ENCODE measurements around the gene ADAMTS17. TPM values are rescaled to one million over a fixed set of nuclear protein-coding genes. Genes with fewer than 3 reads are reported as not detected.

ADAMTS17 gene
- total and polyA plus RNA-seq, 3 donors from 2014 or later = 6.8 to 17.8 (median 12.4) TPM

- peak; percentile 38 for DNase-seq
- Histone ChIP-seq H3K4me3 (no peak overlapping the region), H3K9me3 (no peaks in the 10 kb centered on the region), H3K27ac (no peak overlapping the region), H3K27me3 (no peaks in the 10 kb centered on the region), H3K36me3 (ENCODE audit: low read depth, missing control alignments) (no peaks in the 10 kb centered on the region), H3K4me1 (peaks cover 5% of the 10 kb centered on the region)
- TF ChIP-seq POLR2A (IDR thresholded peaks at IDR 0.05) = no peak
- TF ChIP-seq, protein P1, sequence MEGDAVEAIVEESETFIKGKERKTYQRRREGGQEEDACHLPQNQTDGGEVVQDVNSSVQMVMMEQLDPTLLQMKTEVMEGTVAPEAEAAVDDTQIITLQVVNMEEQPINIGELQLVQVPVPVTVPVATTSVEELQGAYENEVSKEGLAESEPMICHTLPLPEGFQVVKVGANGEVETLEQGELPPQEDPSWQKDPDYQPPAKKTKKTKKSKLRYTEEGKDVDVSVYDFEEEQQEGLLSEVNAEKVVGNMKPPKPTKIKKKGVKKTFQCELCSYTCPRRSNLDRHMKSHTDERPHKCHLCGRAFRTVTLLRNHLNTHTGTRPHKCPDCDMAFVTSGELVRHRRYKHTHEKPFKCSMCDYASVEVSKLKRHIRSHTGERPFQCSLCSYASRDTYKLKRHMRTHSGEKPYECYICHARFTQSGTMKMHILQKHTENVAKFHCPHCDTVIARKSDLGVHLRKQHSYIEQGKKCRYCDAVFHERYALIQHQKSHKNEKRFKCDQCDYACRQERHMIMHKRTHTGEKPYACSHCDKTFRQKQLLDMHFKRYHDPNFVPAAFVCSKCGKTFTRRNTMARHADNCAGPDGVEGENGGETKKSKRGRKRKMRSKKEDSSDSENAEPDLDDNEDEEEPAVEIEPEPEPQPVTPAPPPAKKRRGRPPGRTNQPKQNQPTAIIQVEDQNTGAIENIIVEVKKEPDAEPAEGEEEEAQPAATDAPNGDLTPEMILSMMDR (IDR thresholded peaks at IDR 0.05) = no peak
- intact Hi-C loops (cut with DNase I; ENCODE audit: low total_unique reads) = loop anchor here (10.0 kb wide), 1 partner anchor 228 kb away; no protein-coding TSS in a partner anchor
- 39 to 75% methylated on average over 2 of the region's 2 CpGs for WGBS, 2 donors
Measured at GRCh38 chr15:100346866-100347512, 5.2 kb upstream of the ADAMTS17 start.

- TF ChIP-seq POLR2A (IDR thresholded peaks at IDR 0.05) = no peak
- TF ChIP-seq, protein P1 (IDR thresholded peaks at IDR 0.05) = no peak
- DNase-seq = no peak
- no peak overlapping the region for H3K4me3 ChIP-seq
- no peak overlapping the region for H3K27ac ChIP-seq
- intact Hi-C loops (cut with DNase I; ENCODE audit: low total_unique reads) = loop anchor here (10.0 kb wide), 1 partner anchor 229 kb away; no protein-coding TSS in a partner anchor
- H3K27me3 ChIP-seq = no peaks in the 10 kb centered on the region
- H3K4me1 ChIP-seq = peaks cover 5% of the 10 kb centered on the region
- no peaks in the 10 kb centered on the region for H3K9me3 ChIP-seq
- 86 to 88% methylated on average over 3 of the region's 3 CpGs for WGBS, 2 donors
- H3K36me3 ChIP-seq (ENCODE audit: low read depth, missing control alignments) = no peaks in the 10 kb centered on the region
Measured at GRCh38 chr15:100345438-100345837, 3.7 kb upstream of the ADAMTS17 start.

DNA sequence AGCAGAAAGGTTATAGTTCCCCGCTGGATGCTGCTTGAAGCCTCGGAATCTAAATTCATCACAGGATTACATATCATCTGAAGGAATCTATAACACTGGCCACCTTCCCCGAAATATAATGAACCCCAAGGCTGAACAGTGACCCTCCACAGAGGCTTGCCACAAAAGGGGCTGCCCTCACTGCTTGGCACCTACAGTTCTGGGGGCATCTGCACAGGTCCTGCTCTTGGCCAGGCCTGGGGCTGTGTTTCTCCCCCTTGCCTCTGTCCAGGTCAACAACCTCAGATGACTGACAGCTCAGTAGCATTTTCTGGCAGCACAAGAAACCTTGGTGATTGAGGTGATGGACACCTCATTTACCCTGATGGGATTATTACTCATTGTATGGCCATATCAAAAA is 1.5 kb upstream of the ADAMTS17 start:
- Histone ChIP-seq H3K9me3 (no peaks in the 10 kb centered on the region), H3K36me3 (ENCODE audit: low read depth, missing control alignments) (no peaks in the 10 kb centered on the region), H3K27ac (no peak overlapping the region), H3K4me3 (no peak overlapping the region), H3K4me1 (peaks cover 5% of the 10 kb centered on the region), H3K27me3 (no peaks in the 10 kb centered on the region)
- intact Hi-C loops (cut with DNase I; ENCODE audit: low total_unique reads) = loop anchor here (10.0 kb wide), 1 partner anchor 232 kb away; no protein-coding TSS in a partner anchor
- no peak for TF ChIP-seq POLR2A (IDR thresholded peaks at IDR 0.05)
- TF ChIP-seq, protein P1 (IDR thresholded peaks at IDR 0.05) = no peak
- no peak for DNase-seq
- WGBS, 2 donors = 74 to 91% methylated on average over 3 of the region's 3 CpGs

DNA sequence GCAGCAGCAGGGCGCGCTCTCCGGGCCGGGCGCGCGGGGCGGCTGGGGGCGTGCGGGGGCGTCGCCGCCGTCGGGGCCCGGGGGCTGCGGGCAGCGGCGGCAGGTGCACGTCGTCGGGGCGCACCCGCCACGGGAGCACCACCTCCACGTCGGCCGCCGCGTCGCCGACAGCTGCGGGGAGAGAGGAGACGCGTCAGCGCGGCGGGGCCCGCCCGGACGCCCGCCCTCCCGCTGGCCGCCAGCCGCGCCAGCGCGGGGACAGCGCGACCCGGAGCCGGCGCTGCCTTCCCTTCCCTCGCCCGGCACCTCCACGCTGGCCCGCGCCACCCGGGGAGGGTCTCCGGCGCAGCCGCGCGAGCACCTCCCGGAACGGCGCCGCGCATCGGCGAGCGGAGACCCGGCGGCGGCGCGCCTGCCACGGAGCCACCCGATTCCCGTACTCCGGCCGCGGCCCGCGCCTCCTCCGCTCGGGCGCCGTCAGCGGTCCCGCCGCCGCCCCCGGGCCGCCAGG is 481 bp downstream of the ADAMTS17 start:
- TF ChIP-seq POLR2A (IDR thresholded peaks at IDR 0.05) = no peak
- TF ChIP-seq, protein P1 (IDR thresholded peaks at IDR 0.05) = no peak
- no peaks in the 10 kb centered on the region for H3K4me1 ChIP-seq
- WGBS, 2 donors = 0% methylated on average over 15 of the region's 95 CpGs; no CpG with 5 or more reads in 1 of the 2 donors
- H3K4me3 ChIP-seq = peak overlapping the region; percentile 62 to 71
- no peaks in the 10 kb centered on the region for H3K36me3 ChIP-seq (ENCODE audit: low read depth, missing control alignments)
- no peaks in the 10 kb centered on the region for H3K9me3 ChIP-seq
- DNase-seq = no peak
- H3K27me3 ChIP-seq = no peaks in the 10 kb centered on the region
- peak overlapping the region in 1 of 2 donors; percentile 50 for H3K27ac ChIP-seq
- intact Hi-C loops (cut with DNase I; ENCODE audit: low total_unique reads) = loop anchor here (10.0 kb wide), 1 partner anchor 234 kb away; no protein-coding TSS in a partner anchor

All from testis (tissue), 3 donors.